Stimulated activated naive CD8-positive, alpha-beta T cell treated with anti-CD3 and anti-CD28 coated beads, Interleukin-15, Interleukin-2, amounts not matched to agents 100 ng/mL and 50 ng/mL, for 24 hours (primary cell): Measurements from ENCODE around the gene HSD3B2.

Source experiments
- H3K27ac Mint-ChIP-seq: one replicate; pipeline ENCODE4 v1.8.0; 2021; ENCODE audit warnings: mild to moderate bottlenecking, mixed read lengths
- H3K27me3 Mint-ChIP-seq: one replicate; pipeline ENCODE4 v1.8.0; 2021; ENCODE audit warnings: mixed read lengths
- H3K36me3 Mint-ChIP-seq: one replicate; pipeline ENCODE4 v1.8.0; 2021; ENCODE audit warnings: low read depth, mixed read lengths
- H3K4me1 Mint-ChIP-seq: one replicate; pipeline ENCODE4 v1.8.0; 2021; ENCODE audit warnings: low read depth, mixed read lengths
- H3K4me3 Mint-ChIP-seq: one replicate; pipeline ENCODE4 v1.8.0; 2021; ENCODE audit warnings: mild to moderate bottlenecking, mixed read lengths
- H3K9me3 Mint-ChIP-seq: one replicate; pipeline ENCODE4 v1.8.0; 2021; ENCODE audit warnings: mixed read lengths

Gene HSD3B2

GRCh38 chr1:119463569-119463968 is 48.6 kb downstream of the HSD3B2 start:
- H3K27me3 Mint-ChIP-seq, result peaks cover 7% of the 10 kb centered on the region
- no peak overlapping the region for H3K4me3 Mint-ChIP-seq
- H3K36me3 Mint-ChIP-seq, result no peaks in the 10 kb centered on the region
- H3K27ac Mint-ChIP-seq, result no peak overlapping the region
- no peaks in the 10 kb centered on the region for H3K9me3 Mint-ChIP-seq
- no peaks in the 10 kb centered on the region for H3K4me1 Mint-ChIP-seq

- Mint-ChIP-seq H3K4me1 (no peaks in the 10 kb centered on the region), H3K27ac (no peak overlapping the region), H3K27me3 (peaks cover 8% of the 10 kb centered on the region), H3K4me3 (no peak overlapping the region), H3K36me3 (no peaks in the 10 kb centered on the region), H3K9me3 (no peaks in the 10 kb centered on the region)
Observed at GRCh38 chr1:119466445-119466844, 51.5 kb downstream of the HSD3B2 start.

DNA sequence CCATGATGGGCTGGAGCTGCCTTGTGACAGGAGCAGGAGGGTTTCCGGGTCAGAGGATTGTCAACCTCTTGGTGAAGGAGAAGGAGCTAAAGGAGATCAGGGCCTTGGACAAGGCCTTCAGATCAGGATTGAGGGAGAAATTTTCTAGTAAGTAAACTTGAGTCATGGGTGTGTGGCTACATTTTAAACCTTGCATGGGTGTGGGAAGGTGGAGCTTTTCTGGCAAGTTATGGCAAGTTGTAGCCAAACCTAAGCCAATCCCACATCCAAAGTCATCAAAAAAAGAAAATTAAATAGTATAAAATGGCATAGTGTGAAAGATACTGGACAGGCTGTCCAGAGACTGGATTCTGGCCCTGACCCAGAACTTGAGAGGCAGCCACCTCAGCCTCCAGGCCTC is 52.3 kb downstream of the HSD3B2 start:
- no peaks in the 10 kb centered on the region for H3K9me3 Mint-ChIP-seq
- no peak overlapping the region for H3K27ac Mint-ChIP-seq
- peaks cover 8% of the 10 kb centered on the region for H3K27me3 Mint-ChIP-seq
- no peaks in the 10 kb centered on the region for H3K36me3 Mint-ChIP-seq
- H3K4me3 Mint-ChIP-seq, result no peak overlapping the region
- no peaks in the 10 kb centered on the region for H3K4me1 Mint-ChIP-seq

GRCh38 chr1:119467857-119468668 is 53.1 kb downstream of the HSD3B2 start:
- Mint-ChIP-seq H3K36me3 (no peaks in the 10 kb centered on the region), H3K9me3 (no peaks in the 10 kb centered on the region), H3K4me3 (no peak overlapping the region), H3K27ac (no peak overlapping the region), H3K4me1 (no peaks in the 10 kb centered on the region), H3K27me3 (peaks cover 8% of the 10 kb centered on the region)

DNA sequence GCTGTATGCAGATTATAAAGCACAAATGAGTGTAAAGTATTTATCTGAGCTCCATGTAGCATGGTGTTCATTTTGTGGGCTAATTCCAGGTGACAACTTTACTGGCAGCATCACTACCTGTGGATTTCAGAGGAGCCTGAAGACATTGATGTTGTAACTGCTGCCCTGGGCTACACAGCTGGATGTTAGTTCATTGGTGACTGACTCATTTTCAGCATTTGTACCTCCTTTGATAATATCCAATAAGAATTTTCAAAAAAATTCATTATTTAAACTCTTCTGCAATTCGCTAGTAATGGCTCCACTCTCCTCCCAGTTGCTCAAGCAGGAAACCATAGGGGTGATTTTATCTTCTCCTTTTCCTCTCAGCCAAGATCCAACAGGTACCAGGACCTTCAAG is 54.8 kb downstream of the HSD3B2 start:
- Mint-ChIP-seq H3K27me3 (peaks cover 8% of the 10 kb centered on the region), H3K27ac (no peak overlapping the region), H3K9me3 (no peaks in the 10 kb centered on the region)

GRCh38 chr1:119470377-119470776 is 55.4 kb downstream of the HSD3B2 start:
- Mint-ChIP-seq H3K4me1 (no peaks in the 10 kb centered on the region), H3K36me3 (no peaks in the 10 kb centered on the region), H3K4me3 (no peak overlapping the region), H3K9me3 (no peaks in the 10 kb centered on the region), H3K27me3 (peaks cover 6% of the 10 kb centered on the region), H3K27ac (no peak overlapping the region)

More for the DNA sequence above, 54.8 kb downstream of the HSD3B2 start:
- Mint-ChIP-seq H3K4me1 (no peaks in the 10 kb centered on the region), H3K36me3 (no peaks in the 10 kb centered on the region), H3K4me3 (no peak overlapping the region)

DNA sequence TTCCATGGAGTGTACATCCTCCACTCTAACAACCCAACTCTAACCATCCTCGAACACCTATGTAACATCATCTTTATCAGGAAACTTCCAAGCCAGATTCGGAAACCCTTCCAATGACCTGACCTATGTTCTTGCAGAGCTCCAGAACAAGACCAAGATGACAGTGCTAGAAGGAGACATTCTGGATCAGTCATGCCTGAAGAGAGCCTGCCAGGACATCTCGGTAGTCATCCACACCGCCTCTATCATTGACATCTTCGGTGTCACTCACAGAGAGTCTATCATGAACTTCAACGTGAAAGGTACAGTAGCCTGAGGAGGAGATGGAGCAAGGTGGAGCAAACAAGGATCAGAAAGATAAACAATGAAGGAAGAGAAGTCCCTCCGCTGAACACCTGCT is 56.0 kb downstream of the HSD3B2 start:
- no peaks in the 10 kb centered on the region for H3K36me3 Mint-ChIP-seq
- H3K4me1 Mint-ChIP-seq, result no peaks in the 10 kb centered on the region
- H3K27ac Mint-ChIP-seq, result no peak overlapping the region
- no peaks in the 10 kb centered on the region for H3K9me3 Mint-ChIP-seq
- peaks cover 5% of the 10 kb centered on the region for H3K27me3 Mint-ChIP-seq
- no peak overlapping the region for H3K4me3 Mint-ChIP-seq

DNA sequence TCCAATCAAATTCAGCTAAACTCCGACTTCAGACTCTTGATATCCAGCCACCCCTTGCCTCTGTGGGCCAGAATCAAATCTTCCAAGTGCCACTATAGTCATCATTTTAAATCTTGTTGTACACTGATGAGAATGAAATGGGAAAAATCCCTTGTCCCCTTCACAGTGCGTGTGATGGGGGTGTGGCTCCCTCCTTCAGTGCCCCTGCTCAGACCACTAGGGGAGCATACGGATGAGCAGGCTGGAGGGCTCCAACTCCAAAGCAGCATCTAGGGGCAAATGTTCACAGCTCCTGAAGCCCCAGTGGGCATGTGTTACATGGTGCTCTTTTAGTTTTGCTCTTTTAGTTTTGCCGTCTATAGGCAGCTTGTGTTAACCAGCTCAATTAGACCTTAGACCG is 56.6 kb downstream of the HSD3B2 start:
- Mint-ChIP-seq H3K27ac (no peak overlapping the region), H3K27me3 (peaks cover 5% of the 10 kb centered on the region), H3K4me1 (no peaks in the 10 kb centered on the region), H3K9me3 (no peaks in the 10 kb centered on the region), H3K36me3 (no peaks in the 10 kb centered on the region), H3K4me3 (no peak overlapping the region)

GRCh38 chr1:119472080-119472818 is 57.3 kb downstream of the HSD3B2 start:
- no peak overlapping the region for H3K4me3 Mint-ChIP-seq
- H3K27me3 Mint-ChIP-seq, result peaks cover 5% of the 10 kb centered on the region
- no peaks in the 10 kb centered on the region for H3K36me3 Mint-ChIP-seq
- H3K9me3 Mint-ChIP-seq, result no peaks in the 10 kb centered on the region
- no peak overlapping the region for H3K27ac Mint-ChIP-seq
- no peaks in the 10 kb centered on the region for H3K4me1 Mint-ChIP-seq
